IMR-90 (cell line): ENCODE data around the gene AGFG1. TPM values are rescaled to one million over a fixed set of nuclear protein-coding genes. Genes with fewer than 3 reads are reported as not detected.

Experiments
- ATAC-seq: fragments of 200-7000 bp; cut with Tn5 transposase; 2 replicates; pipeline ENCODE4 v1.9.1; 2020; ENCODE audit warnings: low read depth, mild to moderate bottlenecking, moderate library complexity
- BruUV-seq: library from RNA; stranded (reverse); fragments of 400-500 nt; replicated peaks from 2 replicates; lab custom pipeline; 2021; lab: Mats Ljungman, UMichigan
- CTCF ChIA-PET: fragments of 300-600 bp; formaldehyde crosslinking; extraction: SDS; loops from one replicate; lab custom pipeline; 2021; ENCODE audit warnings: antibody characterized with exemption; lab: Yijun Ruan, JAX
- POLR2A ChIA-PET: fragments of 300-600 bp; sonication (Branson Sonifier 250); formaldehyde crosslinking; loops from one replicate; lab custom pipeline; 2022; ENCODE audit warnings: antibody characterized with exemption; ENCODE audit not compliant: unreplicated experiment; lab: Charles Lee
- DNase-seq: peaks from one replicate; pipeline ENCODE4 v3.0.0; 2013
- H2AFZ ChIP-seq: replicated peaks from 2 replicates; pipeline ENCODE3; 2013; ENCODE audit warnings: low read length, mild to moderate bottlenecking; ENCODE audit not compliant: poor library complexity
- H2AK5ac ChIP-seq: 2 replicates; pipeline ENCODE4 v1.6.1; 2013; ENCODE audit warnings: low read depth, low read length, inconsistent platforms
- H2AK9ac ChIP-seq: replicated peaks from 2 replicates; pipeline ENCODE3; 2013; ENCODE audit warnings: mild to moderate bottlenecking, low read depth, low read length, moderate library complexity; ENCODE audit not compliant: poor library complexity
- H2BK120ac ChIP-seq: 2 replicates; pipeline ENCODE4 v1.6.1; 2013; ENCODE audit warnings: low read depth, low read length, inconsistent platforms
- H2BK15ac ChIP-seq: 3 replicates; pipeline ENCODE4 v1.6.1; 2013; ENCODE audit warnings: low read depth, low read length, inconsistent platforms
- H2BK20ac ChIP-seq: 2 replicates; pipeline ENCODE4 v1.6.1; 2013; ENCODE audit warnings: low read depth, mild to moderate bottlenecking, inconsistent platforms, low read length, moderate library complexity
- H2BK5ac ChIP-seq: 2 replicates; pipeline ENCODE4 v1.6.1; 2013; ENCODE audit warnings: mild to moderate bottlenecking, low read depth, low read length, inconsistent platforms; ENCODE audit not compliant: poor library complexity, severe bottlenecking
- H3K14ac ChIP-seq: replicated peaks from 2 replicates; pipeline ENCODE4 v1.6.1; 2013; ENCODE audit warnings: low read depth, low read length, inconsistent platforms
- H3K18ac ChIP-seq: 2 replicates; pipeline ENCODE4 v1.6.1; 2013; ENCODE audit warnings: low read depth, low read length, control low read depth
- H3K23ac ChIP-seq: 2 replicates; pipeline ENCODE4 v1.6.1; 2013; ENCODE audit warnings: low read depth, low read length, inconsistent platforms
- H3K27ac ChIP-seq: 2 replicates; pipeline ENCODE4 v1.5.1; 2013; ENCODE audit warnings: mild to moderate bottlenecking, control low read depth, low read length; ENCODE audit not compliant: insufficient read depth
- H3K27me3 ChIP-seq: 2 replicates; pipeline ENCODE4 v1.6.1; 2013; ENCODE audit warnings: low read length; ENCODE audit not compliant: control insufficient read depth, insufficient read depth
- H3K36me3 ChIP-seq: 2 replicates; pipeline ENCODE4 v1.6.1; 2013; ENCODE audit warnings: low read length, mixed read lengths; ENCODE audit not compliant: control insufficient read depth, insufficient read depth
- H3K4ac ChIP-seq: 2 replicates; pipeline ENCODE4 v1.6.1; 2013; ENCODE audit warnings: low read depth, low read length, inconsistent platforms
- H3K4me1 ChIP-seq: 2 replicates; pipeline ENCODE4 v1.6.1; 2013; ENCODE audit warnings: low read length, mixed read lengths; ENCODE audit not compliant: control insufficient read depth, insufficient read depth
- H3K4me2 ChIP-seq: 2 replicates; pipeline ENCODE4 v1.6.1; 2013; ENCODE audit warnings: low read depth, mild to moderate bottlenecking, control low read depth, low read length, moderate library complexity
- H3K4me3 ChIP-seq: 2 replicates; pipeline ENCODE4 v1.5.1; 2013; ENCODE audit warnings: low read depth, mild to moderate bottlenecking, control low read depth, low read length, moderate library complexity; ENCODE audit not compliant: insufficient read depth
- H3K56ac ChIP-seq: 2 replicates; pipeline ENCODE4 v1.6.1; 2013; ENCODE audit warnings: low read length, inconsistent platforms; ENCODE audit not compliant: insufficient read depth; ENCODE audit errors: extremely low read depth
- H3K79me1 ChIP-seq, 2 experiments: 2 replicates each; pipeline ENCODE4 v1.6.1; 2013; ENCODE audit warnings: low read length in 2 of 2, inconsistent platforms in 1 of 2, low read depth in 1 of 2
- H3K9ac ChIP-seq: 2 replicates; pipeline ENCODE4 v1.6.1; 2013; ENCODE audit warnings: low read depth, low read length, control low read depth
- H3K9me1 ChIP-seq: 2 replicates; pipeline ENCODE4 v1.6.1; 2013; ENCODE audit warnings: low read length, inconsistent platforms; ENCODE audit not compliant: insufficient read depth
- H3K9me3 ChIP-seq: 2 replicates; pipeline ENCODE4 v1.6.1; 2013; ENCODE audit warnings: low read length; ENCODE audit not compliant: control insufficient read depth, insufficient read depth
- H4K20me1 ChIP-seq: 2 replicates; pipeline ENCODE4 v1.6.1; 2013; ENCODE audit warnings: low read length, inconsistent platforms; ENCODE audit not compliant: insufficient read depth
- H4K5ac ChIP-seq: 2 replicates; pipeline ENCODE4 v1.6.1; 2013; ENCODE audit warnings: mild to moderate bottlenecking, low read depth, low read length, control low read depth
- H4K8ac ChIP-seq, 2 experiments: 2 replicates each; pipeline ENCODE4 v1.6.1; 2013; ENCODE audit warnings: low read depth in 2 of 2, low read length in 2 of 2, control low read depth in 1 of 2, inconsistent platforms in 1 of 2
- H4K91ac ChIP-seq: 2 replicates; pipeline ENCODE4 v1.6.1; 2013; ENCODE audit warnings: low read depth, low read length, inconsistent platforms; ENCODE audit not compliant: insufficient read depth
- BHLHE40 ChIP-seq: fragments of 150-350 bp; IDR thresholded peaks from 2 replicates; pipeline ENCODE4 v1.6.1; 2016; ENCODE audit warnings: mild to moderate bottlenecking, low read depth, low read length
- CEBPB ChIP-seq: IDR thresholded peaks from 2 replicates; pipeline ENCODE4 v1.6.1; 2012; ENCODE audit warnings: low read depth, low read length, improper control_type of control experiment
- CHD1 ChIP-seq: IDR thresholded peaks from 2 replicates; pipeline ENCODE4 v1.6.1; 2012; ENCODE audit warnings: low read depth, low read length, improper control_type of control experiment
- ELK1 ChIP-seq: fragments of 150-350 bp; IDR thresholded peaks from 2 replicates; pipeline ENCODE4 v1.6.1; 2016; ENCODE audit warnings: low read depth, mild to moderate bottlenecking, low read length, moderate library complexity, borderline replicate concordance
- FOS ChIP-seq: fragments of 150-350 bp; IDR thresholded peaks from 2 replicates; pipeline ENCODE4 v1.6.1; 2016; ENCODE audit warnings: low read depth, low read length
- MAZ ChIP-seq: IDR thresholded peaks from 2 replicates; pipeline ENCODE4 v1.6.1; 2012; ENCODE audit warnings: low read depth, mild to moderate bottlenecking, low read length, improper control_type of control experiment, moderate library complexity, borderline replicate concordance
- MXI1 ChIP-seq: IDR thresholded peaks from 2 replicates; pipeline ENCODE4 v1.6.1; 2012; ENCODE audit warnings: low read depth, mild to moderate bottlenecking, low read length, moderate library complexity, borderline replicate concordance
- NFE2L2 ChIP-seq: fragments of 150-350 bp; IDR thresholded peaks from 2 replicates; pipeline ENCODE4 v1.6.1; 2016; ENCODE audit warnings: low read depth, mild to moderate bottlenecking, low read length
- POLR2A ChIP-seq: IDR thresholded peaks from 2 replicates; pipeline ENCODE4 v1.6.1; 2012; ENCODE audit warnings: mild to moderate bottlenecking, low read depth, low read length
- RAD21 ChIP-seq: IDR thresholded peaks from 2 replicates; pipeline ENCODE4 v1.6.1; 2012; ENCODE audit warnings: low read length, improper control_type of control experiment
- RCOR1 ChIP-seq: IDR thresholded peaks from 2 replicates; pipeline ENCODE4 v1.6.1; 2012; ENCODE audit warnings: mild to moderate bottlenecking, low read length, improper control_type of control experiment; ENCODE audit not compliant: insufficient replicate concordance
- RFX5 ChIP-seq: IDR thresholded peaks from 2 replicates; pipeline ENCODE4 v1.8.0; 2012; ENCODE audit warnings: low read depth, mild to moderate bottlenecking, low read length, moderate library complexity
- SMC3 ChIP-seq: fragments of 150-350 bp; IDR thresholded peaks from 2 replicates; pipeline ENCODE4 v1.6.1; 2016; ENCODE audit warnings: low read depth, mild to moderate bottlenecking, antibody characterized with exemption, low read length, moderate library complexity
- USF2 ChIP-seq: fragments of 150-350 bp; IDR thresholded peaks from 2 replicates; pipeline ENCODE4 v1.6.1; 2017; ENCODE audit warnings: mild to moderate bottlenecking, antibody characterized with exemption, low read length, low read depth
- WGBS, 2 experiments: methylation state at CpG; one replicate each; pipeline versions ENCODE4 v1.1.5 to v1.1.7; 2013; ENCODE audit warnings: missing lambda C conversion rate in 2 of 2; ENCODE audit not compliant: insufficient read length in 1 of 2; ENCODE audit errors: extremely low coverage in 2 of 2; 5-methylcytosine and 5-hydroxymethylcytosine counted together
- dilution Hi-C: fragments of 300-500 bp; cut with HindIII; formaldehyde crosslinking; loops from one replicate; pipeline ENCODE4 v1.14.3; 2018; ENCODE audit warnings: low sequenced_read_pairs; ENCODE audit not compliant: unreplicated experiment
- in situ Hi-C: fragments of 300-500 bp; cut with MboI; formaldehyde crosslinking; loops from 3 replicates; pipeline ENCODE4 v1.14.3; 2019; ENCODE audit warnings: low sequenced_read_pairs, inconsistent platforms, mixed read lengths
- intact Hi-C: fragments of 100-400 bp; cut with micrococcal nuclease; formaldehyde crosslinking; loops from 2 replicates; pipeline ENCODE4 v1.10.0; 2022
- polyA plus RNA-seq, 3 experiments: library from polyadenylated mRNA; depleted of rRNA; stranded (reverse); fragments of >200 nt; gene quantifications; 2 replicates each; pipeline ENCODE4 v1.2.3, GENCODE V29; 2012; ENCODE audit warnings: low replicate concordance in 1 of 3
- total RNA-seq: library from RNA; depleted of rRNA; stranded (reverse); fragments of >200 nt; gene quantifications from 2 replicates; pipeline ENCODE4 v1.2.3, GENCODE V29; 2012
- TF ChIP-seq, protein P1 (sequence below): conservative IDR thresholded peaks from 2 replicates; pipeline ENCODE4 v1.5.1; 2012; ENCODE audit warnings: mild to moderate bottlenecking, low read depth, low read length, improper control_type of control experiment

AGFG1 gene
- total and polyA plus RNA-seq, 2 of the 4 experiments (the other 2 are of a cell fraction) = 58.4 to 126 TPM

GRCh38 chr2:227482638-227483340 lies 10.8 kb downstream of the AGFG1 start:
- TF ChIP-seq POLR2A = no peak
- TF ChIP-seq RCOR1 = no peak
- TF ChIP-seq BHLHE40 = no peak
- no peak for TF ChIP-seq MAZ
- TF ChIP-seq CHD1 = no peak
- TF ChIP-seq ELK1 = no peak
- TF ChIP-seq RAD21 = no peak
- TF ChIP-seq, protein P1, sequence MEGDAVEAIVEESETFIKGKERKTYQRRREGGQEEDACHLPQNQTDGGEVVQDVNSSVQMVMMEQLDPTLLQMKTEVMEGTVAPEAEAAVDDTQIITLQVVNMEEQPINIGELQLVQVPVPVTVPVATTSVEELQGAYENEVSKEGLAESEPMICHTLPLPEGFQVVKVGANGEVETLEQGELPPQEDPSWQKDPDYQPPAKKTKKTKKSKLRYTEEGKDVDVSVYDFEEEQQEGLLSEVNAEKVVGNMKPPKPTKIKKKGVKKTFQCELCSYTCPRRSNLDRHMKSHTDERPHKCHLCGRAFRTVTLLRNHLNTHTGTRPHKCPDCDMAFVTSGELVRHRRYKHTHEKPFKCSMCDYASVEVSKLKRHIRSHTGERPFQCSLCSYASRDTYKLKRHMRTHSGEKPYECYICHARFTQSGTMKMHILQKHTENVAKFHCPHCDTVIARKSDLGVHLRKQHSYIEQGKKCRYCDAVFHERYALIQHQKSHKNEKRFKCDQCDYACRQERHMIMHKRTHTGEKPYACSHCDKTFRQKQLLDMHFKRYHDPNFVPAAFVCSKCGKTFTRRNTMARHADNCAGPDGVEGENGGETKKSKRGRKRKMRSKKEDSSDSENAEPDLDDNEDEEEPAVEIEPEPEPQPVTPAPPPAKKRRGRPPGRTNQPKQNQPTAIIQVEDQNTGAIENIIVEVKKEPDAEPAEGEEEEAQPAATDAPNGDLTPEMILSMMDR = no peak
- no peak for TF ChIP-seq NFE2L2
- no peak for TF ChIP-seq FOS
- no peak for TF ChIP-seq USF2
- no peak for TF ChIP-seq RFX5
- no peak for TF ChIP-seq MXI1
- TF ChIP-seq CEBPB = no peak
- no peak for TF ChIP-seq SMC3
- H2BK20ac ChIP-seq = no peak overlapping the region
- peaks cover 5% of the 10 kb centered on the region for H3K4me1 ChIP-seq
- dilution Hi-C loops = no loop called here
- peaks cover 78% of the 10 kb centered on the region for H4K20me1 ChIP-seq
- no peak overlapping the region for H2AFZ ChIP-seq
- H4K5ac ChIP-seq = no peak overlapping the region
- peaks cover 4 to 24% of the 10 kb centered on the region in 2 experiments; a peak in 3 of 4 replicates for H3K79me1 ChIP-seq
- BruUV-seq = no TSS peak
- H3K14ac ChIP-seq = no peak overlapping the region
- H4K8ac ChIP-seq = no peak overlapping the region
- H3K56ac ChIP-seq = no peak overlapping the region
- intact Hi-C loops = no loop called here
- H4K91ac ChIP-seq = no peak overlapping the region
- no peaks in the 10 kb centered on the region for H3K36me3 ChIP-seq
- H2AK5ac ChIP-seq = no peak overlapping the region
- DNase-seq (no peak), ATAC-seq (no peak)
- H3K27ac ChIP-seq = no peak overlapping the region
- H2BK15ac ChIP-seq = no peak overlapping the region
- no peak overlapping the region for H2BK5ac ChIP-seq
- H2AK9ac ChIP-seq = no peak overlapping the region
- no peak overlapping the region for H3K4me3 ChIP-seq
- CTCF ChIA-PET = no interaction called here
- no CpG with 5 or more reads among the region's 1 CpG for WGBS, 2 experiments
- H2BK120ac ChIP-seq = no peak overlapping the region
- 0 out of 2 replicates have a peak, but pooled peaks cover 3% of the 10 kb centered on the region for H3K9me1 ChIP-seq
- no peak overlapping the region for H3K9ac ChIP-seq
- no peak overlapping the region for H3K4ac ChIP-seq
- no peak overlapping the region for H3K18ac ChIP-seq
- POLR2A ChIA-PET = no interaction called here
- no peak overlapping the region for H3K23ac ChIP-seq
- H3K4me2 ChIP-seq = peak overlapping the region; percentile 40; the same call in 1 of the 2 replicates
- no peaks in the 10 kb centered on the region for H3K27me3 ChIP-seq
- in situ Hi-C loops = loop anchor here (5.0 kb wide), 1 partner anchor 35 kb away; no protein-coding TSS in a partner anchor
- H3K9me3 ChIP-seq = no peaks in the 10 kb centered on the region
